ENCODE results near the gene ALG2. TPM values are rescaled to one million over a fixed set of nuclear protein-coding genes. Genes with fewer than 3 reads are reported as not detected.
A peak's percentile ranks its signal among the peaks of the same experiment; 100 is the strongest.

Gene ALG2
- total RNA-seq, 1 donor from 2014 or later: 54.4 TPM

GRCh38 chr9:99235926-99236634, 14.3 kb upstream of the ALG2 start:
- Mint-ChIP-seq H3K9me3 (no peaks in the 10 kb centered on the region), H3K4me1 (peaks cover 72% of the 10 kb centered on the region), H3K27ac (peak overlapping the region; percentile 99), H3K4me3 (peak overlapping the region; percentile 75), H3K27me3 (no peaks in the 10 kb centered on the region), H3K36me3 (ENCODE audit: low read depth) (peaks cover 38% of the 10 kb centered on the region)
- POLR2A ChIA-PET: interaction anchor here (0.7 to 6.9 kb wide), 13 partner anchors 10 to 585 kb away, joined by 3 to 103 read pairs (median 7); partner anchors contain the start of genes ALG2, NR4A3 and SEC61B
- DNase-seq (peak; percentile 59), ATAC-seq (ENCODE audit: low read depth) (peak; percentile 88)
- intact Hi-C loops (cut with micrococcal nuclease): loop anchor here (1.0 to 5.0 kb wide), 12 partner anchors 9 to 861 kb away; partner anchors contain the start of genes ERP44, INVS and SEC61B
- CTCF ChIA-PET: interaction anchor here (0.9 to 7.2 kb wide), 4 partner anchors 29 to 776 kb away, joined by 3 to 89 read pairs (median 38); no protein-coding TSS in a partner anchor
- TF ChIP-seq CTCF (IDR thresholded peaks at IDR 0.05): no peak

GRCh38 chr9:99235069-99235468, 13.3 kb upstream of the ALG2 start:
- intact Hi-C loops (cut with micrococcal nuclease): loop anchor here (1.0 to 5.0 kb wide), 5 partner anchors 51 to 862 kb away; partner anchors contain the start of genes ERP44 and INVS
- H3K4me3 Mint-ChIP-seq: peak overlapping the region; percentile 21

GRCh38 chr9:99234618-99235017, 12.9 kb upstream of the ALG2 start:
- H3K4me3 Mint-ChIP-seq: peak overlapping the region; percentile 21

More at GRCh38 chr9:99235069-99235468, 13.3 kb upstream of the ALG2 start:
- no peaks in the 10 kb centered on the region for H3K27me3 Mint-ChIP-seq
- DNase-seq (no peak), ATAC-seq (ENCODE audit: low read depth) (no peak)
- H3K9me3 Mint-ChIP-seq: no peaks in the 10 kb centered on the region
- peak overlapping the region; percentile 99 for H3K27ac Mint-ChIP-seq
- no peak for TF ChIP-seq CTCF (IDR thresholded peaks at IDR 0.05)
- POLR2A ChIA-PET: interaction anchor here (0.5 to 6.9 kb wide), 13 partner anchors 8 to 590 kb away, joined by 3 to 103 read pairs (median 7); partner anchors contain the start of genes ALG2, NR4A3 and SEC61B
- peaks cover 45% of the 10 kb centered on the region for H3K36me3 Mint-ChIP-seq (ENCODE audit: low read depth)
- CTCF ChIA-PET: interaction anchor here (1.2 to 7.2 kb wide), 5 partner anchors 10 to 982 kb away, joined by 3 to 89 read pairs (median 31); partner anchors contain the start of genes ALG2 and SEC61B
- peaks cover 68% of the 10 kb centered on the region for H3K4me1 Mint-ChIP-seq

GRCh38 chr9:99231711-99232110, 10.0 kb upstream of the ALG2 start:
- ChIA-PET CTCF (interaction anchor here (0.6 to 7.2 kb wide), 58 partner anchors 9 to 1093 kb away, joined by 3 to 89 read pairs (median 5); partner anchors contain the start of genes ALG2, NR4A3 and SEC61B), POLR2A (interaction anchor here (0.5 to 6.9 kb wide), 20 partner anchors 9 to 1096 kb away, joined by 3 to 103 read pairs (median 4); partner anchors contain the start of genes ALG2, NR4A3 and SEC61B)
- H3K4me3 Mint-ChIP-seq: peak overlapping the region; percentile 47
- ATAC-seq (ENCODE audit: low read depth) (peak; percentile 11), DNase-seq (peak; percentile 46)
- no peak for TF ChIP-seq CTCF (IDR thresholded peaks at IDR 0.05)
- H3K27ac Mint-ChIP-seq: peak overlapping the region; percentile 65
- H3K27me3 Mint-ChIP-seq: no peaks in the 10 kb centered on the region
- H3K36me3 Mint-ChIP-seq (ENCODE audit: low read depth): peaks cover 60% of the 10 kb centered on the region
- H3K4me1 Mint-ChIP-seq: peaks cover 45% of the 10 kb centered on the region
- intact Hi-C loops (cut with micrococcal nuclease): loop anchor here (1.0 to 5.0 kb wide), 4 partner anchors 35 to 780 kb away; no protein-coding TSS in a partner anchor
- no peaks in the 10 kb centered on the region for H3K9me3 Mint-ChIP-seq

More at GRCh38 chr9:99234618-99235017, 12.9 kb upstream of the ALG2 start:
- ChIA-PET CTCF (interaction anchor here (0.8 to 7.2 kb wide), 8 partner anchors 11 to 983 kb away, joined by 3 to 89 read pairs (median 8); partner anchors contain the start of genes ALG2 and SEC61B), POLR2A (interaction anchor here (0.5 to 6.9 kb wide), 12 partner anchors 9 to 590 kb away, joined by 3 to 103 read pairs (median 14); partner anchors contain the start of genes ALG2, NR4A3 and SEC61B)
- TF ChIP-seq CTCF (IDR thresholded peaks at IDR 0.05): no peak
- Mint-ChIP-seq H3K9me3 (no peaks in the 10 kb centered on the region), H3K36me3 (ENCODE audit: low read depth) (peaks cover 45% of the 10 kb centered on the region), H3K27ac (peak overlapping the region; percentile 99), H3K4me1 (peaks cover 63% of the 10 kb centered on the region), H3K27me3 (no peaks in the 10 kb centered on the region)
- ATAC-seq (ENCODE audit: low read depth) (no peak), DNase-seq (no peak)
- intact Hi-C loops (cut with micrococcal nuclease): loop anchor here (1.0 to 5.0 kb wide), 7 partner anchors 50 to 863 kb away; partner anchors contain the start of genes ERP44 and INVS
